Brain pericyte (primary cell): ENCODE data around the gene TMEM63A.

Experiments used
- DNase-seq: peaks from one replicate; pipeline ENCODE4 v3.0.0-alpha.2; 2012; ENCODE audit warnings: low read depth, low spot score

The TMEM63A gene

DNA sequence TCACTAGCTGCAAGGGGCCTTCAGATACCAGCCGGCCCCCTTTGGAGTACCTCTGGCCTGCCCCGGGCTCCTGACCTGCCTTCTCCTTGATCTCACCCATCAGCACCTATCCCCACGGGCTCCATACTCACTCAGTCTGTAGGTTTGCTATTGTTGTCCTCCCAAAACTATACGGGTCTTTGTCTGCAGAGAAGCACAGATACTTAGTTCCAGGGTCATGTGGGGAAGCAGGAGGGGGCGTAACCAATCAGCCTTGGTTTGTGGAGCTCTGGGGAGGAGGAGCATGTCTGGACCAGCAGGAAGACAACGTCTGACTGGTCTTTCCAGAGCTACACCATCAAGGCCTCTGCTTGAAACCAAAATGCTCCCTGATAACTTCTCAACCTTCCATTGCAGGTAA lies 15.2 kb downstream of the TMEM63A start:
- no peak for DNase-seq

DNA sequence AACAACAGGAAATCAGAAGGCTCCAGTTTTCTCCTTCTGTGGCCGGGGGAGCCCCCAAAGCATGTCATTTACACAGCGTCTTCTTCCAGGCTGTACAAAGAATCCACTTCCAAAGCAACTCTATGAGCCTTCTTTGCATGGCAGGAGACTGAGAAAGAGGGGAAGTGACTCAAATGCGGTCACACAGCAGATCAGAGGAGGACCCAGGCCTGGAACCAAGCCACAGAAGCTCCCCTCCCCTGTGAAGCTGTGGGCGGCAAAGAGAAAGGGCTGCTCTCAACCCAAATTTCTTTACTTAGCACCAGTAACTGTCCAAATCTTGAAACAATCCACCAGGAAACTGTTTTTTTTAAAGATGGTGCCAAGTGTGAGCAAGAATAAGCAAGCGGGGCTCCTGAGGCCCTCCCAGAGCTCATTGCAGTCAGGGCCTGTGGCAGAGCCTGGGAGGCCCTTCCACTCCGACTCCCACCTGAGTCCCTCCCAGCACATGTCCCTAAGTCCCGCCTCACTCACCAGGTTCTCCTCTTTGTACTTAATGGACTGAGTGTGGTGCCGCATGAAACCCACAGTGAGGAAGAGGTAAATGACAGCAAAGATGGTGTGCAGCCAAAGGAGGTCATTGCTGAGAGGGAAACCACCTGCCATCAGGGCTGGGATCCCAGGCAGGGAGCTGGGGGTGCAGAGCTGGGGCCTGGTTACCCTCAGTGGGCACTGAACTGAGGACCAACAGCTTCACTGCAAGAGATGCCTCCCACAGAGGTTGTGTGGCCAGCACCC lies 15.9 kb downstream of the TMEM63A start:
- DNase-seq: no peak

DNA sequence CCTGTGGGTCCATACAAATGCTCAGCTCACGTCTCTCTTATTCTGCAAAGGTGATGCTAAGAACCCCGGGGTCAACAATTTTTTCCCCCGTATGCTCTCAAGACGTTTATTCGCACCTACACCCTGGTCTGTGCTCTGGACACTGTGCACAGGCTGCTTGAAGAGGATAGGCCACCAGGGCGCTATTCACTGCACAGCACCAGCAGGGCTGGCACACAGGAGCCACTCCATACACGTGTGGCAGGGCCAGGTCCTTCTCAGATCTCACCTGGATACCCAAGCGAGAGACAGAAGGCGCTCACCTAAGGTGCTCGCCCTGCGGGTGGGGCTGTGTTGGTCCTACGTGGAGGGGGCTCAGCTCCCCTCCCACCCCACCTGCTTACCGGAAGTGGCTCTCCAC lies 16.7 kb downstream of the TMEM63A start:
- no peak for DNase-seq

DNA sequence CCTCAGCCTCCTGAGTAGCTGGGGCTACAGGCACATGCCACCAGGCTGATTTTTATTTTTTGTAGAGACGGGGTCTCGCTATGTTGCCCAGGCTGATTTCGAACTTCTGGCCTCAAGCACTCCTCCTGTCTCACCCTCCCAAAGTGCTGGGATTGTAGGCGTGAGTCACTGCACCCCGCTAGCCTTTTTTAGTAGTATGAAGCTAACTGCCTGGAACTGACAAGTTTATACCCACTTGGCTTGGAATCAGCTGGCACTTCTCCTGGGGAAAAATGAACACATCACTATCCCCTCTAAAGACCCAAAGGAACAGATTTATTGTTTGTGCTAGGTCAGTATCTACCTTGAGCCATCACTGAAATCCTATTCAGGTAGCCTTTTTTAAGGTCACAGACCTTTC lies 19.0 kb downstream of the TMEM63A start:
- DNase-seq: no peak

DNA sequence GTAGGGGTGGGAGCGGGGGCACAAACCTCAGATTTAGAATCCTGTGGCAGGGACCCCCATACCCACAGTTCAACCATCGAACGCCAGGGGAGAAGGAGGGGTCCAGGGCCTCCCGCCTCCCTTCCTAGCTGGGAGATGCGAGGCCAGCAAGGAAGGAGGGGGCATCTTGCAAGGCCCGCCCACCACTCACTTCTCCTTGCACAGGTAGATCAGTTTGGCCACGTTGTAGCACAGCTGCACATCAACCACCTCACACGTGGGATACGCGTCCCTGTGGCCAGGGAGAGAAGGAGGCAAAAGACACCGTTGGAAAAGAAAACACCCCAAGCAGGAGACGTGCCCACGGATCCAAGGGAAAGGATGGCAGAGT lies 19.6 kb downstream of the TMEM63A start:
- DNase-seq: no peak

DNA sequence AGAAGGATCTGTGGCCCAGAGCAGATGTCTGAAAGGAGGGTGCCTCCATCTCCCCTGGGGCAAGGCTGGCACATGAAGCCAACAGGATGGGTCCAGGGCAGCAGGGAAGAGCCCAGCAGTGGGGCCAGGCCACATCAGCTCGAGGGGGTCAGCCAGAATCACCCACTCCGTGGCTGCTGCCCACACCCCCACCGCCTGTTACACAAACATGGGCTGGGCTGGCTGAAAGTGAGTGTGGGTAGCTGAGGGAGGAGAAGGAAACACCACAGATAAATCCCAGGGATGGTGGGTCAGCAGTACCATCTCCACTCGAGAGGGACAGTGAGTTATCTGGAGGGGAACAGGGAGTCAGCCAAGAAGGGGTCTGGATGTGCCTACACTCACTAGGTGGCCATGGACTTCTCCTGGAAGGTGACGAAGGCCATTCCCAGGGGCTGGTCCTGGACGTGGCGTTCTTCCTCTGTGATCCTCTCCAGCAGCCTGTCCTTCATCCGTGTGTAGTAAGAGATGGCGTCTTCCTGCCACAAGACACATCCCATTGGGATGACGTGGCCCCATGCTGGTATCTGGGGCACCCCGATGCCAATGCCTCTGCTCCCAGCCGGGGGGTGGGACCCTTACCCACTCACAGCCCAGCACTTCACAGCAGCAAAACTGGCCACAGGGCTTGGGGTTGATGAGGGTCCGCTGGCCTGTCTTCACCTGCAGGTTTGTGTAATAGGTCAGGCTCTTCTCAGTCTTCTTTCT lies 20.2 kb downstream of the TMEM63A start:
- DNase-seq: no peak

DNA sequence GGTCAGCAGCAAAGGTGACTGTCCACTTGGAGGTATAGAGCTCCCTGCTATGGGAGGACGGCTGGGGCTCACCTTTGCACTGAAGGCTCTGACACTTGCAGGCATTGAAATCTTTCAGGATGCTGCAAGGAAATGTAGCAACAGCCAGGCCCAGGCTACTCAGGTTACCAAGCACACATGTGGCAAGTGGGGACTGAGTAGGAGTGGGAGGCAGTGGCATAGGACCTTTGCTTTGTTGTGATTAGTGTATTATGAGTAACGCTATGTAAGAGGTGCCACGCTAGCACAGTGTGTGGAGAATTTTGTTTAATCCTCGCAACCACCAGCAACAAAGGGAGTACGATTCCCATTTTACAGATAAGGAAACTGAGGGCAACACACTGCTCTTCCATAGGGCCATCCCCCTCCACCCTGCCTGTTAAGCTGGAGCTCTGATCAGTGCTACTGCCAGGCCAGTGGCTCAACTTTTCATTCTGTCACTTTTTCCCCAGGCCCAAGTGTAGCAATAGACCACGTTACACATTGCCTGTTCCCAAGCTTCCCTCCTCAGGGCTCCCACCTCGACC lies 21.2 kb downstream of the TMEM63A start:
- DNase-seq: no peak

DNA sequence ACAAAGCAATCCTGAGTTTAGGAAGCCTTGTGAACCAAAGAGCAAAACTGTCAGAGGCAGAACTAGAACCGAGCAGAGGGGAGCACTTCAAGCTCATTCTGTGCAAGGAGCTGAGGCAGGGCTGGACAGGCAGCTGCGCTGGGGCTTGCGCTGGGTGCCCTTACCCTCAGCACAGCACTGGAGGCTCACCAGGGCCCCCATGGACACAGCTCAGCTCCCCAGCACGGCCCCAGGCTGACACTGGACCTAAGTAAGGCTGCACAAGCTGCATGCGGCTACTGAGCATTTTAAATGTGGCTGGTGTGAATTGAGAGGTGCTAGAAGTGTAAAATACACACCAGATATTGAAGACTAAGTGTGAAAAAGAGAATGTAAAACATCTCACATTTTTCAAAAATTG lies 22.1 kb downstream of the TMEM63A start:
- DNase-seq: no peak

DNA sequence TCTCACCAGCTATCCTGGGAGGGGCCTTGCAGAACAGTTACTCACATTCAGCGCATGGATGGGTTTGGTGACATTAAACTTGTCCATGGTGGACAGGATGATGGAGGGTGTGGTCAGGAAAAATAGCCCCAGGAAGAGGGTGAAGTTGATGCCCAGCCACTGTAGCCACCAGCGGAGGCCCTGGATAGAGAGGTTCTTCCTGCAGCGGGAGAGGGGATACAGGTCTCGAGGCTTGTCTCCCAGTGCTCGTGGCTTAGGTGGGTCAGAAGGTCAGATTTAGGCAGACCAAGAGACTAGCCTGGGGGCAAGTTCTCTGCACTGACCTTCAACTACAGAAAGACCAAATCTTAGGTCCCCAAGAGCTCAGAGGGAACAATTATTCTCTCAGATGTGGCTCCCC lies 23.0 kb downstream of the TMEM63A start:
- DNase-seq: no peak

DNA sequence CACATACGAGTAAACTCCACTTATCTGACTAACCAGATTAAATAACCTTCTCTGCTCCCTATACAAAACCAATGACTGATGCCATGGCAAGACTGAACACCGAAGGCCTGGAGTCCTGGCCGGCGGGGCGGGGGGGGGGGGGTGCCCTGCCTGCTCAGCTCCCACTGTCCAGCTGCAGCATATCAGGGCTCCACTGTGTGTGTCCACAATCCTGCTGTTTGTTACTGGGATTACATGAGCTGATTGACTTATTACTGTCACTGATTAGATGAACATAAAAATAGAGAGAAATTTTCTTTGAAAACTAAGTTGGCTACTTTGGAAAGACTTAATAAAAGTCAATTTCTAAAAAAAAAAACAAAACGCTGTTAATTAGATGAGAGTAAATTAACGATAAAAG lies 24.9 kb downstream of the TMEM63A start:
- DNase-seq: no peak

DNA sequence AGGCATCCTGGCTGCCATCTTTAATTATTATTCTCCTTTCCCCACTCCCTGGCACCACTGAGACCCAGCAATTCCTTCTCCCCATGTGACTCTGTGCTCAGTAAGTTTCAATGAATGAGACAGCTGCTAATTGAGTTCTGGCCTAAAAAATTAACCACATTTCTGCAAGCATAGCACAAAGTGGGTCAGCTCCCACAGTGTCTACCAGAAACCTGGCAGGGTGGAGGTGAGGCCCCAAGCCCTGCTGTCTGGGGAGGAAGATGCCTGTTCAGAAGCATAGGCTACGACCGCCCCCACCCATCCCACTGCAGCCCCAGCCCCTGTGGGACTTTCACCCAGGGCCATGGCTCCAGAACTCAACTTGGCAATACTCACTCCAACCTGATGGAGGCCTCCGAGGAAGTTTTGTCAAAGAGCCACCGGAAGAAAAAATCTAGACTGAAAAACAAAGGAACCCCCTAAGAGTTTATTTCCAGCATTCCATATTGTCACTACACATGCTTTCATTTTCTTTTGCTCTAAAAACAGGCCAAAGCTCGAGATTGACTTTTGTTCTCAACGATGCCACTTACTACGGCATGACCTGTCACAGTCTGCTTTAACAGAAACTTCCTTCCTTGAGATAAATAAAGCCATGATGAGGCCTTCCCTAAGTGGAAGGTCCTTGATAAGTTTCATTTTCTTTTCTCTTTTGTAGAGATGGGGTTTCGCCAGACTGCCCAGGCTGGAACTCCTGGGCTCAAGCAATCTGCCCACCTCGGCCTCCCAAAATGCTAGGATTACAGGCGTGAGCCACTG lies 26.5 kb downstream of the TMEM63A start:
- no peak for DNase-seq

DNA sequence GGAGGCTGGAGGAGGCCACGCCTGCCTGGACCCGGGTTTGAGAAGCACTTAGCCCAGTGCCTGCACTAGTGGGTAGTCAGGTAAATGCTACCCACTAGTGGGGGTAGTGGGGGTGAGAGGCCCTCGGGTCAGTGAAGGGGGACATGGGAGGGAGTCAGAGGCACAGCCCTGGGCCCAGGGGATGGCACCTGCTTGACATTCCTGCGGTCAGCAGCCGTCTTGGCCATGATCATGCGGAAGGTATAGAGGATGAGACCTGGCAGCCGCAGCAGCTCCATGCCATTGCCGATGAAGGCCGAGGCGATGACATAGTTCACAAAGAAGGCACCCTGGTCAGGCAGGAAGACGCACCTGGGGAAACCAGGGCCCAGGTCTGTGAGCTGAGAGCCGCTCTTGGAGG lies 28.7 kb downstream of the TMEM63A start:
- no peak for DNase-seq

DNA sequence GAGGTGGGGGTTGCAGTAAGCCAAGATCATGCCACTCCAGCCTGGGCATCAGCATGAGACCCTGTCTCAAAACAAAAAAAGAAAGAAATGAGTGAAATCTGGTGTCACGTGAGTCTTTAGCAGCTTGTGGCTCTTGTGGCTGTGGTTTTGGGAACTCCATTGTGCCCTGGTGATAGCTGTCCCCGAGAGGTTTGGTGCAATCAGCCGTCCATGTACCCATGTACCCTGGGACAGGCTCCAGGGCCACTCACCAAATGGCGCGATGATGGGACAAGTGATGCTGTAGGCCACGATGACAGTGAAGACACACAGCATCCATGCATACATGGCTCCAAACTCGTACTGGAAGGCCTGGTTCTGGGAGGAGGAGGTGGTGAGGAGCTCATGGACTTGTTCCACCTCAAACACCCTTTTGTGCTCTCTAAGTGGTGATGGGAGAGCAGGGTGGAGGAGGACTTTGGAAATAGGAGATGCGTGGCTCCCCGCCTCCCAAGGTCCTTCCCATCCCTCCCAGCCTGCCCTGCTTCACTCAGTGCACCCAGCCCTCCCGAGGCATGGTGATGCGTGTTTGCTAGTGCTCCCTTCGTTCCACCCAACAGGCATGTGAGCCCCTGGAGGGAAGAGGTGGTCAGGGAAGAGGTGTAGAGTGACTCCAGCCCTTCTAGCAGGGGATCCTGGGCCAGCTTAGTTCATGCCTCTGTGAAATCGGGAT lies 29.6 kb downstream of the TMEM63A start:
- DNase-seq: no peak

DNA sequence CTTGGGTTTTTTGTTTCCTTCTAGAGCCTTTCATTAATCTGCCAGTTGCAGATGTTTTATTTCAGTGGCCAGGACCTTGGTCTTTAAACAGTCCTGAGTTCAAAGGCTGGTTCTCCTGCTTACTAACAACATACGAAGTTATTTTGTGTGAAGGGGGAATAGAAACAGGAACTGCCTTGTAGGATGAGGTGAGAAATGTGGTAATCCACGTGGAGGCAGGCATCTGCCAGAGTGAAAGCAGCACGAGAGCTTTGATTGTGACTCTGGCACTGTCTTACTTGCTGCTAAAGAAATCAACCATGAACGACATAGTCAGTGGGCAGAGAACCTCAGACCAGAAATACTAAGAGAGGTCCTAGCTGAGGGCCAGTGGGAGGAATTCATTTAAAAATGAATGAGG lies 30.4 kb downstream of the TMEM63A start:
- no peak for DNase-seq

DNA sequence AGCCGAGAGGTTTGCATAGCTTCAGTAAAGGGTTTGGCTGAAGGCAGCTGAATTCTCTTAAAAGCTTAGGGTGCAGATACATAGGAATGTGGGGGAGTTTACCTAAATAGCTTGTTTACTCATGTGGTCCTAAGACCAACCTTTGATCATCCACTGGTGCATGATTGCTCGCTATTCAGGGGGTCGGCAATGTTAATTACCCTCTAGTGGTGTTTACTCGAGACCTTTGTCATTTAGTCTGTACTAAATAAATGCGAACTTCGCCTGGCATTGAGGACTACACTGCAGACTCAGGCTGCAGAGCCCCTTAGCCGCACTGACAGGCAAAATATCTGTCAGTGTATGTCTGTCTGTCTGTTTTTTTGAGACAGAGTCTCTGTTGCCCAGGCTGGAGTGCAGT lies 31.8 kb downstream of the TMEM63A start:
- DNase-seq: no peak

DNA sequence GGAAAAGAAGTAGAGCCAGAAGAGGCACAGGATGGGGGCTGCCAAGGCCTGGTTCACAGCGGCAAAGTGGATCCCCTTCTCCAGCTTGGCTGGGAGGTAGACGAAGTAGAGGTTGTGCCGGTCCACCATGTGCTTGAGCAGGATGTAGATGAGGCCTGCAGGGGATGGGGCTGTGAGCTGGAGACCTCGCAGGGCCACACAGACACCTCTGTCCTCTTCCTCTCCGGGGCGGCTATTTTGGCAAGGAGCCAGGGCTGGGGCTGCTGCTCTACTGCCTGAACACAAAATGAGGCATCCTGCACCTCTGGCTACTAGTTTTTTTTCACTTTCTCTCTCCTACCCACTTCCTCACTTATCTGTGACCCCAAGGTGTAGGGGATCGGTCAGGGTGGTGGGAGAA lies 32.3 kb downstream of the TMEM63A start:
- no peak for DNase-seq

DNA sequence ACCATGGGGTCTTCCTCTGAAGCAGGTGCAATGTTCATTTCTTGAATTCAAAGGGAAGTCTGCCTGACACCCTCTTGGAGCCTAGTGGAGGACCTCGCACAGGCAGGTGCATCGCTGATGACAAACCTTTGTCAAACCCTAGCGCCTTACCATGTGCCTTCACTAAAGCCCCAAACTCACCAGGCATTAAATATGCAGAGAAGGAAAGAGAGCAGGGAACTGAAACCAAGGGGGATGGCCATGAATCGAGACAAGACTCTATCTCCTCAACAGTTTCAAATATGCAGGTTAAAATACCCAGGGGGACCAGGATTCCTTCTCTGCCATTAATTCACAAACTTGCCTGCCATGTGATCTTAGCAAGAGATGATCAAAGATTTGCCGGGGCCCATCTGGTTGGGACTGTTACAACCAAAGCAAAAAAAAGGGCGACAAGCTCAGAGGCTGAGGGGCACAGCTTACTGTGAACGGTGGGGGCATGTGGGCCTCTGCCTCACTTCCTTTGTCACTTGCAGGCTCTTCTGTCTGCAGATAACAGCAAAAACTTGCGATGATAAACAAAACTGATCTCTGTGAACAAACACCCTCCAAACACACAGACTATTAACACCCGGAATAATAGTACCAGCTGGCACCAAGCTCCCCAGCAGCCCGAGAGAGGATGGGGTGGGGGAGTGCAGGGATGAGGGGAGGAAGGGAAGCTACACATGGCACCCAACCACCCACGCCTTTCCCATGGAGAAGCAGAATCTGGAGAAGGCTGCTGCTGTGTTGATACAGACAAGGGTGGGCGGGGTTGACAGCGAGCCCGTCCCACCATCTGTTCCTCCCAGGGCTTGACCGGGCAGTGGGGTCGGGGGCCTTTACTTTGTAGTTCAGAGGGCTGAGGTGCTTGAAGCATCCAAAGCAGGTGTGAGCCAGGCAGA lies 33.9 kb downstream of the TMEM63A start:
- DNase-seq: no peak

DNA sequence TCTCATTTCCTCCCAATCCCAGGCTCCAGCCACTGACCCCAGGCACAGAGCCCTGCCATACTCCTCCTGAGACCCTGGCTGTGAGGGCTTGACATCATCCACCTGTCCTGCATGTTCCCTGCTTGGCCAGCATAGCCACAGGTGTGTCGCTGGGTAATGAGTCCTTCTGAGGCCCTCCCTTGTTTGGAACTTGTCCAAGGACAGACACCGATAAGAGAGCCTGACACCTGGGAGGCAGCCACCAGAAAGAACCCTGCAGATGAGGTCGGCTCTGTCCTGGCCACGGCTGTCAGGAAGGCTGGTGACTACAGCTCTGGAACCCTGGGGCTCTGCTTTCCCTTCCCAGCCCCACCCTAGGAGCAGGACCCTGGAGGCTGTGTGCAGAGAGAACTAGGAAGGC lies 34.6 kb downstream of the TMEM63A start:
- DNase-seq: no peak

DNA sequence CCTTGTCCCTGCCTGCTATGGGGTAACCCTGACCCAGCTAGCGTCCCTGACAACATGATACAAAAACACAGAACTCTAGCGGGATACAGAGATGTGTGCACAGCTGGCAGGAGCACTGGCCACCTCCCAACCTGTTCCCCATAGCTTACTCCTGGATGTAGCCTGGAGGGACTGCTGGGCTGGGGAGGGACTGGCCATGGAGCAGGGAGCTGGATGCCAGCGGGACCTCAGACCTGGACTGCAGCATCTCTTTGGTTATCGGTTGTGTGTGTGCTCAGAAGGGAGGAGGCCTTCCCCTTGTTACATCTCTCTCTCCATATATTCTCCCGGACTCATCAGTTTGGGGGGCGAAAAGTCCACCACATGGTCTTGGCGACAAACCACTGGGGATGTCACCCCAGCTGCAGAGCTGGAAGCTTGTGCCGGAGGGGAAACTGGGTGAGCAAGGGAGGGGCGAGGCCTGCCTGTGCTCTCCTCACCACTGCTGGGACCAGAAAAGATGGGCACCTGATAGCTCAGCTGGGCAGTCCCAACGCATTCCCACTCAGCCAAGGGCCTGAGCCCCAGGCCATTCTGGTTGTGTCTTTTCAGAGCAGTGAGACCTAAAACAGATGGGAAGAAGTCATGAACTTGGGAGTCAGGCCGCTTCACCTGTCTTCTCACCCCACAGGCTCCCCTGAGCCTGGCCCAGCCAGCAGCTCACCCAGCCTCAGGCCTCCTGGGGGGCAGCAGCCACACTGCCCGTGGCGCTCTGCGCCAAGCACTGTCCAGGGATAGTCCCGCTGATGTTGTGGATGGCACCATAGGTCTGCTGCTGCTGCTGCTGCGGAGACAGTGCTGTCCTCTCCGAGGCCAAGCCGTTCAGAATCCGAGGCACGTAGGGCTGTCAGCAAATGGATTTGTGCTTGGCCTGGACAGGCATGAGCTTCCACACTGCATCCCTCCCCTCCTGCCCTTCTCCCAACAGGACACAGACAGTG lies 35.6 kb downstream of the TMEM63A start:
- no peak for DNase-seq
